ENCODE data around the gene ASIC2.

ASIC2 gene

DNA sequence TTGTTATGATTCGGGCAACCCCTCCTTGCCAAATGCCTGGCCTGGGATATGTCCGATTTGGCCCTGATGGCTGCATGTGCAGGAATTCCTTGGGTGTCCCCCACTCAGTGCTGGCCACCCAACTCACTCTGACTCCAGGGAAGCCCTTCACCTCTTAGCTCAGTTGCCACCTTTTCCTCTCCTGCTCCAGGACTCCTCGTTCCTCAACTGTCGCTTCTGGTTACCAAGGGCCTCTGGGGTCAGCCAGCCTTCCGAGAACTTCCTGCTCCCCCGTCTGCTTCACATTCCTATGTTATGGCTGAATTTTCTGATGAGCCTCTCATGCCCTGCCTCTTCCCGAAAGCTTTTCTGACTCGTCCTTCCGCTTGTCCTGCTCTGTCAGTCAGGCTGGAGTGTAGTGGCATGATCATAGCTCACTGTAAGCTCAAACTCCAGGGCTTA lies 237.9 kb downstream of the ASIC2 start:
- no peak for DNase-seq
- in situ Hi-C loops (cut with MboI; ENCODE audit: low pct_unique_long_range_greater_than_20kb, low sequenced_read_pairs): no loop called here

DNA sequence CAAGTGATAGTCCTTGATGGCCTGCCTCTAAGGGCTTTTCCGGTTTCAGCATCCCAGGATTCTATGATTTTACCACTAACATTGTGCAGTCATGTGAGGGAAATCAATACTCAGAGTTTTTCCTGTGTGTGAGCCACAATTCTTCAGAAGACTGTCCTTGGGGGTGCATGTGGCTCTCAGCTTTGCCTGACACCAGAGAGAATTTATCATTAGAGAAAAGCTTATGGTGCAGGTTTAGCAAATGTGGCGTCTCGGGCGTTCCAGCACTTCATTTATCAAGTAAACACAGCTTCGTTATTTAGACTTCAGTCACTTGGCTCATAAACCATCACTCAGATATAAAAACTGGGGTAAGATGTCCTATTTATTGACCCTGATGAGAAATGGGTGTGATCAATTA lies 238.7 kb downstream of the ASIC2 start:
- no peak for DNase-seq
- in situ Hi-C loops (cut with MboI; ENCODE audit: low pct_unique_long_range_greater_than_20kb, low sequenced_read_pairs): no loop called here

DNA sequence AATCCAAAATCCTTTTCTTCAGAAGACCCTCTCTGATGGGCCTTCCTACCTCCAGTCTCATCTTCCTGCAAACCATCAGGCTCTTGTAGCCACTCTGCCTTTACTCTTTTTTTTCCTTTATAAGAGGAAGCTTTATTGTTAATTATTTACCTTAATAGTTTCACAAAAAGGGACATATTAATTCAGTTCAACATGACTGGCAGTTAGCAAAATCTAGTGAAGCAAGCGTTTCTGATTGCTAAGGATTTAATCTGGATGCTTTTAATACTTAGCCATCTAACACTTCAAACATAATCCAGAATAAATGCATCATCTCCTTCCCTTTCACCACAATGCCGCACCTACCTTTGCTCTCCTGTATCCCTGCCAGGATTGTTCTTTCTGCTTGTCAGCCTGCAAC lies 239.4 kb downstream of the ASIC2 start:
- in situ Hi-C loops (cut with MboI; ENCODE audit: low pct_unique_long_range_greater_than_20kb, low sequenced_read_pairs): no loop called here
- DNase-seq: no peak

DNA sequence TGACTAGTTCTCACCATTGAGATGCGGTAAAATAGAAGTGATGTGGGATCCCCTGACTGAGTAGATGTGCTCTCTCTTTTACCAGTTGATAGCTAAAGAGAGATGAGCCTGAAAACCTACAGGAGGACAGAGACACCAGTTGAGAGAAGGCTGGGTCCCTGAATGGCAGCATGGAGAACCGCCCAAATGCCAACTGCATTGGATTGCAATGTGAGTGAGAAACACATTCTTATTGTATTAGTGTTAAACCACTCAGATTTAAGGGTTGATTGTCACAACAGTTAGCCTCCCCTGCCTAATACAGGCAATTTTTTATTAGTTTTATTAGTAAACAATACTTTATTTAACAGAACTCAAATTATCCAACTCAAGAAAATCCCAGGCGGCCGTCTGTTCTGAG lies 240.2 kb downstream of the ASIC2 start:
- DNase-seq: no peak
- in situ Hi-C loops (cut with MboI; ENCODE audit: low pct_unique_long_range_greater_than_20kb, low sequenced_read_pairs): no loop called here

DNA sequence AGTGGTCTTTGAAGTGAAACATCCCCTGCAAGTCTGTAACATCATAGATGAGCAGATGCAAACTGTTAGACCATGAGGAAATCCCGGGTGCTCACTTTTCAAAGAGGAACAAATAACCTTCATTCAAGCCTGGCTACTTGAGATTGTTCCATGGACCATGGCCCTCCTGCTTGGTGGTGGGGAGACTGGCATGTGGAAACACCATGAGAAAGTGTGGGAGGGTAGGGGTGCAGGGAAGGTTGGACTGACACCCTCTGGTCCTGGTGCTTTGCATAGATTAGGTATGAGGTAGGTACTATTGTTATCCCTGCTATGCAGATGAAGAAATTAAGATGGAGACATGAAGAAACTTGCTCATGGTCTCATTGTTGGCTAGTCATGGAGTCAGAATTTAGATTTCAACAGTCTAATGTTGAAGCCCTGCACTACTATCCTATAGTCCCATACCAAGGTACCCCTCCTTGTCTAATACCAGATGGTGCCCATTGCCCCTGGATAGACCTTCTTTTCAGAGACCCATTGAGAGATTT lies 242.4 kb downstream of the ASIC2 start:
- no peak for DNase-seq
- in situ Hi-C loops (cut with MboI; ENCODE audit: low pct_unique_long_range_greater_than_20kb, low sequenced_read_pairs): no loop called here

DNA sequence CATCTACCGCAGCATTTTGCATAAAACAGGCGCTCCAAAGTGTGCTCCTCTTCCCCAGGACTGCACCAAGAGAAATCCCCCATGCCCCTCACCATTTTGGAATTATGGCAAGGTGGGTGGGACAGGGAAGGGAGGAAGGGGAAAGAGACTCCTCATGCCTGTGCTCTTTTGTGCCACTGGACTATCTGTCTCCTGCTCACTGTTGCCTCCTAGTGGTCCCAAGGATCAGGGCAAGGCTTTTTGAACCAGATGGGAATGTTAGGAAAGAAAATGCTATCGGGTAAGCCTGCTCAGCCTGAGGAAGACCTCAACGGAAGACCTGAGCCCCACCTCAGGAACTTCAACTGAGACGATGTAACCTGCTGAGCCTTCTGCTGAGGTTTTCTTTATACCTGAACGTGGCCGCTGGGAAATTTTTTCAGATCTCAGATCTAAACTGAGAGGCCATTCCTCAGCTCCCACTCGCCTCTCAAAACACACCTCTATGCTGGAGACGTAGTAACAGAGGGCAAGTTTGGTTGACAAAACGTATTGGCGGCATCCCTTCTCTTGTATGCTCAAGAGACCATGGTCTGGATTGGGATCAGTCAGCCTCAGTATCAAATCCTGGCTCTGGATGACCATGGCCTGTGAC lies 243.2 kb downstream of the ASIC2 start:
- DNase-seq: peak; percentile 40

DNA sequence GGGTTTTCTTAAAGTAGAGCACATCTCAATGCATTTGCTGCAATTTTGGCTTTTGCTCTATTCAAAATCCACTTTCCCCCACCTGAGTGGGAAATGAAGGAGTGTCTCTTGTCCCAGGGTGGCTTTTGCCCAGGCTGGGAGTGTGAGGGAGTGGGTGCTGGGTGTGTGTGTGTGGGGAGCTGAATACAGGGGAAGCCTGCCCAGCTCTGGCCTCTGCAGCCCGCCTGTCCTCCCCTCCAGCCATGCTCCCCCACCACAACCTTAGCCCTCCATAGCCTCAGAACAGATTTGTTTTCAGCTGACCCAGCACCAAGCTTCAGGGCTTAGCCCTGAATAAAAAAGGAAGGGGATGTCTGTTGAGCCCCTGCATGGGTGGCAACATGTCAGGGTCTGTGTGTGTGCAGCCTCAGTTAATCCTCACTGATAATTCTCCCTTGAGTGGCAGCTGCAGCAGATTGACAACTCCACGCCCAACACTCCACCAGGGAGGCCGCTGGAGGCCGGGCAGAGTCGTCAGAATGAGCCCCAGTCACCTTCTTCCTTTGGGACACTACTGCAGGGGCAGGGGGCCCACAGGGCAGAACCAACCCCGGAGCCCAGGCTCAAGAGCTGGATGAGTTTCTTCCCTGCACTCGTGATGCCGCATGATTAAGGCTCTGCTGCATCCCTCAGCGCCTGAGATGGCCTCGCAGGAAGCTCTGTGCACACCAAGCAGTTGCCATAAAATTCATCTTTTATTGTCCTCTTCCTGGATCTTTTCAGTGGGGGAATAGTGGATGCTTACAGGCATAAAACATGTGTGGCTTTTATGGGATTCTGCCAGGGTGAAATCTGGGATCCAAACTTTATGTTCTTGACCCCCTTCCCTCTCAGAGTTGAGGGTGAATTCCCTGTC lies 246.5 kb downstream of the ASIC2 start:
- in situ Hi-C loops (cut with MboI; ENCODE audit: low pct_unique_long_range_greater_than_20kb, low sequenced_read_pairs): no loop called here
- no peak for DNase-seq

More for the DNA sequence above, 243.2 kb downstream of the ASIC2 start:
- in situ Hi-C loops (cut with MboI; ENCODE audit: low pct_unique_long_range_greater_than_20kb, low sequenced_read_pairs): no loop called here

DNA sequence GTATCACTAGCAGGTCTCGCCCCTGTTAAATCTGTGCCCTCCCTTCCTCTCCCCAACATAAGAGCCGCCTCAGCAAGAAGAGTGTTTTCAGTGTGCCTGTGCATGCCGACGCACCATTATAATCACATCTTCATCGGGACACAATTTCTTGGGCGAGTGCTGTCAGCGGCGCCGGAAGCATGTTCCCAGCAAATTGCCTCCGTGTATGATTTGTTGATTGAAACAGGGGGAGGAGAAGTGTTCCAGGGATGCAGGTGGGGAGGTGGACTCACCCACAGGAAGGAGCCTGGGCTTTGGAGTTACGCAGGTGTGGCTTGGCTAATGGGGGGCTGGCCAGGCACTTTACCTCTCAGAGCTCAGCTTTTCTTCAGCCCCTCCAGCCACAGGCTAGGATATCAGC lies 247.9 kb downstream of the ASIC2 start:
- in situ Hi-C loops (cut with MboI; ENCODE audit: low pct_unique_long_range_greater_than_20kb, low sequenced_read_pairs): no loop called here
- DNase-seq: no peak

DNA sequence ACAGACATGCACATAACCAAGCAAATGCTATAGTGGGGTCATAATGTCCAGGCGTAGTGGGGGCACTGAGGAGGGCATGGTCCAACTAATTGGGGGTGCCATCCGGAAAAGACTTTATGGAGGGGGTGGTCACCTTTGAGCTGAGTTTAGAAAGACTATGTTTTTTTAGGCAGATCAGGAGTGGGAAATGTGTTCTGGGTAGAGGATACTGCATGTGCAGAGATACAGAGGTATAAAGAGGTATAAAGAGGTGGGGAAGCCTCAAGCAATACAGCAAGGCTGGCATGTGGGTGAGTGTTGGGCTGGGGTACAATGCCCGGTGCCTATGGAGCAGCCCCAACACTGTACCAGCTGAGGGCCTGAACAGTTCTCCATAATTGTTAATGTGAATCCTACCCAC lies 248.3 kb downstream of the ASIC2 start:
- no peak for DNase-seq
- in situ Hi-C loops (cut with MboI; ENCODE audit: low pct_unique_long_range_greater_than_20kb, low sequenced_read_pairs): no loop called here

DNA sequence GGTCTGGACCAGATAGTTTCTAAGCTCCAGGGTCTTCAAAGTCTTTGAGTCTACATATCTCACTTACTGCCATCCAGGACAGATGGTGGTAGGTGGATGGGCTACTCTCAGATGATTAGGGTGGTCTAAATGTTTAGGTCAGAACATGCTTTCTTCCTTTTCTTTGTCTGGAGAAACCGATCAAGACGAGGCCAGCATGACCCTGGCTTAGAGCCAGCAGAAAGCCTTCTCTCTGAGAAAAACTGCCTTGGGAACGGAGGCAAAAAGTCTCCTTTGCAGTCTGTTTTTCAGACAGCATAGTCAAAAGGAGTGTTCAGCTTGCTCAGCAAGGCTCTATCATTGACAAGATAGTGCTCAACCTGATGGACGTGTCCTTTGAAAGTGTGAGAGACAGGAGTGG lies 252.6 kb downstream of the ASIC2 start:
- DNase-seq: no peak
- in situ Hi-C loops (cut with MboI; ENCODE audit: low pct_unique_long_range_greater_than_20kb, low sequenced_read_pairs): no loop called here

DNA sequence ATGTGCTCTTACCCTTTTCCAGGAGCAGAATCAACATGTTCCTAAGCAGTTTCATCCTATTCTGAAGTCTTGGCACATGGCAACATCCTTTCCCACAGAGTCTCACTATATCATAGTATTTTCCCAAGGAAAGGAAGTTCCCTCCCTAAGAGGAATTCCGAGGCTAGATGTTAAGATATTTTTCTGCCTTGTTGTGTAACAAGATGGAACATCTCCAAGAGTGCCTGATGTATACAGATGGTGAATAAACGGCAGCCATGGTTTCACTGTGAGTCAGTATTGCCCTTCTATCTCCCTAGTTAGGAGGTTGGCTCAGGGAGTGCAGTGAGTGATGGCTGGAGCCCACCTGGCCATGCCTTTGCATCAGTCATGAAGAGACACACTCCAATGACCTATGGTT lies 253.2 kb downstream of the ASIC2 start:
- in situ Hi-C loops (cut with MboI; ENCODE audit: low pct_unique_long_range_greater_than_20kb, low sequenced_read_pairs): no loop called here
- DNase-seq: no peak

DNA sequence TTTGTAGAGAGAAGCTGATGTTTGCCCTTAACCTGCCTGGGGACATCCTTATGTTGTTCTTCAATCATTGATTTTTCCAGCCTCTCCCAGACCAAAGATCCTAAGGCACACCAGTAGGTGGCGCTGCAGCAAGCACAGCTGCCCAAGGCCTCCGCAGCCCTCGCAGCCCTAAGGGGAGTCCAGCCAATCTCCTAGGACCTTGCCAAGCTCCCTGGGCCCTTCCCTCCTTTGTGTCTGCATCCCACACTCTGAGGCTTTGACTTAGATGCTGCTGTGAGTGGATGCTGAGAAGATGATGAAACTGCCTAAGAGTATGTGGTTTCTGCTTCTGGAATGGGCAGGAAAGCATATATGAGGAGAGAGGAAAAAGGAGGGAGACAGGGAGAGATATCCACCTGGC lies 254.4 kb downstream of the ASIC2 start:
- in situ Hi-C loops (cut with MboI; ENCODE audit: low pct_unique_long_range_greater_than_20kb, low sequenced_read_pairs): no loop called here
- peak; percentile 30 for DNase-seq

DNA sequence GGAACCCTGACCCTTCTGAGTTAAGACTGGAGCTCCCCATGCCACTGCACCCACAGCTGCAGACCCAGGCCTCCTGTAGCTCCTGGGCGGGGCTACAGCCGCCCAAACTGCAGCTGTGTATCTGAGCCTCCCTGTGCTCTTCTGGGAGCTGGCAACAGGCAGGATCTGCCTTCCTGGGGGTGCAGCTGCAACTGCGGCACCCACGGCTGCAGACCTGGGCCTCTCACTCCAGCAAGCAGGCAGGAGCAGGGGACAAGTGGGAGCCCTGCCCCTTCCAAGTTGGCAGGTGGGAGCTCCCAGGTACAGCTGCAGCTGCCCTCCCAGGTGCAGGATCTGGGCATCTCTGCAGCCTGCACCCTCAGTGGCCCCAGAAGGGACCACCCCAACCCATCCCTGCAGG lies 259.9 kb downstream of the ASIC2 start:
- in situ Hi-C loops (cut with MboI; ENCODE audit: low pct_unique_long_range_greater_than_20kb, low sequenced_read_pairs): no loop called here
- DNase-seq: no peak

DNA sequence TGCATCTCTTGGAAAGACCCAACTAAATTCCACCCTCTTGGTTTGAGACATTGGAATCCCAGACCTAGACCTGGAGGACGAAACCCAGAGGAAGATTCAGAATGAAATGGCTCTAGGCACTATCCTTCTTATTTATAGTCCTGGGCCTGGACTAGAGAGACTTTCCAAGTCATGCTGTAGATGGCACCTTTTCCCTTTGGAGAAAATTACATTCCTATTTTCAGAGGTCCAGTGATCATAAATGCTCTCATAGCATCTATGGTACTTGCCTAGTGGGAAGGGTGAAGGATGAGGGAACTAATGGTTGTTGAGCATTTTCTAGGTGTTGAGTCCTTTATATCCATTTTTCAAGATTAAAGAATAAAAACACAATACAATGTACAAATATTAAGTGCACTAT lies 264.3 kb downstream of the ASIC2 start:
- DNase-seq: no peak
- in situ Hi-C loops (cut with MboI; ENCODE audit: low pct_unique_long_range_greater_than_20kb, low sequenced_read_pairs): no loop called here

DNA sequence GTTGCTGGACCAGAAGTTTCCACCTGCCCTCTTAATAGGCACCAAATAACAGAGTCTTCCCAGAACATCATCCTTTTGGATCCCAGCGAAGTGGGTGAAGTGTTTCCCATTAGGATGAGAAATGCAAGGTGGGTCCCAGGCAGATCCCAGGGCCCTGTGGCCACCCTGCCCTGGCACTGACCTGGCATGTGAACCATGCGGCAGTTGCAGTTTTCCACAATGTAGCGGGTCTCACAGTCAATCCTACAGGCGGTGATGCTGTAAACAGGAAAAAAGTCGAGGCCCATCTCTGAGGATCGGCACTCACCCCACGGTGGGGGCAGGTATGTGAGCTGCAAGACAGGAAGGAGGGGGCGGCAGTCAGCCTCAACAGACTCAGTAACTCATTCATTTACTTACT lies 265.0 kb downstream of the ASIC2 start:
- no peak for DNase-seq

DNA sequence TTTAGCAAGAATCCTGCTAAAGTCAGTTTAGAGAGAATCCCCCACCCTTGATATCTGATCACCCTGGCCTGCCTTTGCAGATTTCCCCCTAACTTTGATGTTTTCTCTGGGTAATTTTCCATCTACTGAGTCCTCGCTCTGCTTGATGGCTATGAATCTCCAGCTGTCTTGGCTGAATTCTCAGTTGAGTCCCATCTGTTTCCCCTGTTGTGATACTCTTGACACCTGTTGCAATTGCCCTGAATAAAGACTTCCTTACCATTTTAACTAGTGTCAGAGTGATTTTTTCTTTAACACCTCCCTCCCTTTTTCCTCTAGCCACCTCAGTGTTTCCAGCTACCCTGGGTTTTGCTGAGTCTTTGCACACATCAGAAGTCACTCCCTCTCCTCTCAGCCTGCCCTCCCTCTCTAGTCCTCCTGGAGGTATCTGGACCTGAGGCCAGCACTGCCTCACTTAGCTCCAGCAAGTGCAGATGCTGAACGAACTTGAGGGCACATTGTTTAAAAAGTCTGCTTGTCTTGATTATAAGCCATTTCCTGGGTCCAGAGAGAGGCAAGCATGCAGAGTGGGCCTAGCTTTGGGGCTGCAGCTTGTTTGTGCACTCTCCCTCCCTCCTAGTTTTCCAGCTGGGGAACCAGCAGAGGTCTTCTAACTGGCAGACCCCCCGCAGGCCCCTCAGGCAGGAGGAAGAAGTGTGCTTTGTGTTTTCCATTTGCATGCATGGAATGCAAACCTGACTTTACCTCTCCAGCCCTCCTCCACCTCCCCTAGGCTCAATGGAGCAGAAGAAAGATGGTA lies 268.2 kb downstream of the ASIC2 start:
- no peak for DNase-seq
- in situ Hi-C loops (cut with MboI; ENCODE audit: low pct_unique_long_range_greater_than_20kb, low sequenced_read_pairs): no loop called here

More for the DNA sequence above, 265.0 kb downstream of the ASIC2 start:
- in situ Hi-C loops (cut with MboI; ENCODE audit: low pct_unique_long_range_greater_than_20kb, low sequenced_read_pairs): no loop called here

DNA sequence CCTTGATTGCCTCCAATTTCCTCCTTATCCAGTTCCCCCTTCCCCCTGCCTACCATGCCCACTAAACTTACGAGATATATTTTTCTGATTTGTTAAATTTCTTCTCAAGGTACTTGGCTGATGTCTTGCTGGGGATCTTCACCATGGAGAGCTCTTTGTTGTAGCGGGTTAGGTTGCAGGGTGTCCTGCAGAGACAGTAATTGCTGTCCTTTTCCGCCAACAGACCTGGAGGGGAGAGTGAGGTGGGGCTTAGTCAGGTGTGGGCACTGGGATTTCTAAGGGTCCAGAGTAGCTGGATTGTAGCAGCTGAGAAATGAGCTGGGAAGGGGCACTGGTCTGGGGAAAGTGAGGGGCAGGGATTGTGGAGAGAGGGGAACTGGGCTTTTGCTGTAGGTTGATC lies 269.3 kb downstream of the ASIC2 start:
- no peak for DNase-seq

DNA sequence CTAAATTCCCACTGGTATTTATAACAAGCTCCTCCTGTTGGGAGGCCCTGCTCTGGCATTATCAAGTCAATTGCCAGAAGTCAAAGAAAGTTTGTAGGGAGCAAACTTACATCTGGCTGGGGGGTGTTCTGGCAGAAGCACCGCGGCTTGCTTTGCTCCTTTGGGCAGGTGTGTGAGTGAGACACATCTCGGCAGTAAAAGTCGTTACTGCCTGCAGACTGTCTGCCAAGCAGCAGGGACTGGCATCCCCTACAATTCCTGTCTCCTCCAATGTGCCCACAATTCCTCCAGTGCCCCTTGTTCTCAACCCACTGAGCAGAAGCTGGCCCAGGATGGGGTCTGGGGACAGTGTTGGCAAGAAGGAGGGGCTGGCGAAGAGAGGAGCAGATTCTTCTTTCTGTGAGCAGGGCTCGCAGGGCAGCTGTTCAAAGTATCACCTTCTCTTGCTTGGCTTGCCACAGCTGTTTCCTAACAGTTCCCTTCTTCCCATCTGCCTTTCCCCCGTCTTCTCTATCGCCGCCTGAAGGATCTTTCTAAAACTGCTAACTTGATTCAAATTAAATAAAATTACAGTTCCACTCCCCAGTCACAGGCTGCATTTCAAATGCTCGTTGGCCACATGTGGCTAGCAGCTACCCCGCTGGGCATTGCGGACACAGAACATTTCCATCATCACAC lies 271.2 kb downstream of the ASIC2 start:
- no peak for DNase-seq
- in situ Hi-C loops (cut with MboI; ENCODE audit: low pct_unique_long_range_greater_than_20kb, low sequenced_read_pairs): no loop called here

More for the DNA sequence above, 269.3 kb downstream of the ASIC2 start:
- in situ Hi-C loops (cut with MboI; ENCODE audit: low pct_unique_long_range_greater_than_20kb, low sequenced_read_pairs): no loop called here

Measured in KBM-7 (cell line).